ENCODE data around the gene DCTN3.

The DCTN3 gene

DNA sequence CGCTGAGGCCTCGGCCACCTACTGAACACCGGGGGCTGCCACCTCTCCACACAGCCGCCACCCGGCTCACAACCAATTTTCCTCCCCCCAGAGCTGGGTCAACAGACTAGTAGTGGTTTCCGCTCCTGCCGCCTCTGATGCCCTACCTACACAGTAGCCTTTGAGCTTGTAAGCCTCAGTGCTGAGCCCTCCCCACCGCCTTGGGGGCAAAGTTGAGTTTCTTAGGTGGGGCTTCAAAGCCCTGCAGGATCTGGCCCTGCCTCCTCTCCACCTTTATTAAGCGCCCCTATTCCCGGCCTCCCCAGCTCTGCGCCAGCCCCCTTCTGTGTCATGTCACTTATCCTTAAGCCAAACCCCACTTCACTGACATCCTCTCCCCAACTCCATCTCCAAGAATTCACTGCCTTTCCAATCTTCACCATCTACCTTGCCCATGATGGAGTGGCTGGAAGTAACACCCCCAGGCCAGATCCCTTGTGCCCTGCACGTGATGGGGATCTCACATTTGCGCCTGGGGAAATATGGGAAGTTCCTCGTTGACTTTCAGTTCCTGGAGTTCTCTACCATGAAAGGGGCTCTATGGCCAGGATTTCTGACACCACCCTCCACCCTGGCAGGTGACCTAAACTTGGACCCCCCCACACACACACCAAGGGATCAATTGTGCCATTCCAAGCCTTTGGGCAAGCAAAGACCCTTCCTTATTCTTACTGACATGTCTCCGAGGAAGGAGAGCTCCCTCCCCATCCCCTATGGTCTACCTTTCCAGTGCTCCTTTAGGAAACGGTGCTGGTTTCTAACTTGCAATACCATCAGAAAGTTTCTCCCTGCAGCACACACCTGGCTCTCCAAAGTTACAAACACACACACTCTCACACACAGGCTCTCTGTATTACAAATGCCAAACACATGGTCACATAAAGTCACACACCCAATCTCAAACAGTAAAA is 28.1 kb downstream of the DCTN3 start:
- Mint-ChIP-seq H3K9me3 (ENCODE audit: low read depth) (no peaks in the 10 kb centered on the region), H3K4me3 (peak overlapping the region; percentile 83), H3K4me1 (ENCODE audit: low read depth) (peaks cover 33% of the 10 kb centered on the region), H3K27ac (no peak overlapping the region), H3K27me3 (peaks cover 40% of the 10 kb centered on the region), H3K36me3 (no peaks in the 10 kb centered on the region)

DNA sequence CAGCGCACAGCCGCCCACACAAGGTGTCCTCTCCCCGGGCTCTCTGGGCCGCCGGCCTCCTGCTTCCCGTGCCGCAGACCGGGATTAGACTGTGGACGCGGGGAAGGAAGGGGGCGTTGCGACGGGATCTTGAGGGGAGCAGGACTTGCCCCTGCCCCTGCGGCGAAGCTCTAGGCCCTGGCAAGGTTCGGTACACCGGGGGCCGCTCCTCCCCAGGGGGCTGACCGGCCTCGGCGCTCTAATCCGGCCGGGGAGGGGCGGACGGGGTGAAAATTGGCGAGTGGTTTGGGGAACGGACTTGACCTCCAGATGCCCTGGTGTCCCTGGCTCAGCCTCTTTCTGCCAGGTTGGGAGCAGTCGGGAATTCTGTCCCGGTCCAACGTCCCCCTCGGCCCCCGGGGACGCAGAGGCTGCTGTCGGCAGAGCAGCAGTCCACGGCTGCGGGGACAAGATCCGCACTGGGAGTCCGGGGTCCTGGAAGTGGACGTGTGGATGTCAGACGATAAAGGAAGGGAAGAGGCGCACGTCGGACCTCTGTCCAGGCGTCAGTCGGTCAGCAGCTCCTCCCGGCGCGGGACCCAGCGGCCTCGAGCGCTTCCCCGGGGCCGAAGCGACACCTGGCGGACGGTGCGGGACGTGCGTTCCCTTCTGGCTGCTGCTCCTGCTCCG is 28.9 kb downstream of the DCTN3 start:
- H3K4me1 Mint-ChIP-seq (ENCODE audit: low read depth), result peaks cover 33% of the 10 kb centered on the region
- H3K9me3 Mint-ChIP-seq (ENCODE audit: low read depth), result no peaks in the 10 kb centered on the region
- no peaks in the 10 kb centered on the region for H3K36me3 Mint-ChIP-seq
- no peak overlapping the region for H3K27ac Mint-ChIP-seq
- peak overlapping the region; percentile 83 for H3K4me3 Mint-ChIP-seq
- peaks cover 44% of the 10 kb centered on the region for H3K27me3 Mint-ChIP-seq

DNA sequence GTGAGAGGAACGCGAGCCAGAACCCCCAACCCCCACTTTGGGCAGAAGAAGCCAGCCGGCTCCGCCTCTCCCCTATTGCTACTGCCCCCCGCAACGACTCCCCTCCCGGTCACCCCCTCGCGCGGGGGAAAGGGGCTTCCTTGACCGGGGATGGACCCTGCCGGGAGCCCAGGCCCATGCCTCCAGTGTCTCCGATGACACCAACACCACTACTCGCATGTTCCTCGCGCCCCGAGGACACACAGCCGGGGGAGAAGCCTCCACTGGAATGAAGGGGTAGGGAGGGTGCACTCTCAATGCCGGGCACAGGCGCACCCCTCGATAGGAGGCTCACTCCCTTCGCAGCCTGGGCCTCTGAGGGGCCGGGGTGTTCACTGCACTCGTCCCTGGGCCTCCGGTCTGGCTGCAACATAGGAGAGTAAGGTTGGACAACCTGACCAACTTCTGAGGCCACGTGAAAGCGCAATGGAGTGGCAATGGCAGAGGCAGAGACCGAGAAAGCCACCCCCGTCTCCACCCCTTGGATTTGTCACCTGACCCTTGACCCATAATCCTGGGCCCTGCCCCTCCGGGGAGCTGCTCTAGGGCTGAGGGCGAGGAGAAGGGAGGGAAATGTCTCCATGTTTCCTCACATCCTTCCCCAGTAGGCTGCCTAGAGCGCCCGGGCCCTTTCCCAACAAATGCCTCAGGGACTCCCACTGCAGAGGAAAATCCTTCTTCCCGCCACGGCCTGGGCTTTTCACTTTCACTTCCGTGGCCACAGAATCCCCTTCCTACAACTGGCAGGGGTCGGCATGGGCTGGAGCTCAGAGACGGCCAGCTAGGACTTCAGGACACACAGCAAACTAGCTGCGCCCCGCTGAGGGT is 29.7 kb downstream of the DCTN3 start:
- Mint-ChIP-seq H3K36me3 (no peaks in the 10 kb centered on the region), H3K4me1 (ENCODE audit: low read depth) (peaks cover 33% of the 10 kb centered on the region), H3K9me3 (ENCODE audit: low read depth) (no peaks in the 10 kb centered on the region), H3K4me3 (peak overlapping the region; percentile 83), H3K27me3 (peaks cover 46% of the 10 kb centered on the region), H3K27ac (no peak overlapping the region)

DNA sequence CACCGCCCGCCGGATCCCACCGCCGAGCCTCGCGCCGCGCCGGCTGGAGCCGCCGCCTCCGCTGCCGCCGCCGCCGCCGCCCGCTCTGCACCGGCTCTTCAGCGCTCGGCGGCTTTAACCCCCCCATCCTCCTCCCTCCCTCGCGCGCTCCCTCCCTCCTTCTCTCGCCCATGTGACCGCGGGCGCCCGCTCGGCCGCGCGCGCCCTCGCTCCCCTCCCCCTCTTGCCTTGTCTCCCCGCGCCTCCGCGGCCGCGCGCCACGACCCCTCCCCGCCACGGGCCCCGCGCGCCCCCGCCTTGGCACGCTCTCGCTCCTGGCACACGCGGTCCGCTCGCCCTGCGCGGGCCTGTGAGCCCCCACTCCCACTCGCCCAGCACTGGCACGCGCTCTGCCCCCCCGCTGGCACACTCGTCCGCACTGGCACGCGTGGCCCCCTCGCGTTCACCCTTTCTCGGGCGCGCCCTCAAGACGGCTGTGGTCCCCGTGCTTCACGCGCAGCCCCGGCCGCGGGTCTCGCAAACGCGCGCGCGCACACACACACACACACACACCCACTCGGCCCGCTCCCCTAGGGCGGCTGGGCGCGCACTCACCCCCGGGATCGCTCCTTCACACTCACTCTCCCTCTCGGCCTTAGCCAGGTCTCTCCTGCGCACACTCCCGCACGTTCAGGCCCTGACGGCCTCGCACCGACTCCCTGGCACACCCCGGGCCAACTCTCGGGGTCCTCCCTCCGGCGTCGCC is 30.5 kb downstream of the DCTN3 start, which contains the start of gene CNTFR:
TSS of gene CNTFR (minus strand) at position 89 of the 745 bp plus-strand sequence. CDS start 20,743 bp downstream, outside the sequence.
- H3K27me3 Mint-ChIP-seq, result peaks cover 46% of the 10 kb centered on the region
- peaks cover 33% of the 10 kb centered on the region for H3K4me1 Mint-ChIP-seq (ENCODE audit: low read depth)
- H3K36me3 Mint-ChIP-seq, result no peaks in the 10 kb centered on the region
- H3K27ac Mint-ChIP-seq, result peak within 1 kb of the TSS; percentile 28
- H3K4me3 Mint-ChIP-seq, result peak within 1 kb of the TSS; percentile 83
- no peaks in the 10 kb centered on the region for H3K9me3 Mint-ChIP-seq (ENCODE audit: low read depth)

DNA sequence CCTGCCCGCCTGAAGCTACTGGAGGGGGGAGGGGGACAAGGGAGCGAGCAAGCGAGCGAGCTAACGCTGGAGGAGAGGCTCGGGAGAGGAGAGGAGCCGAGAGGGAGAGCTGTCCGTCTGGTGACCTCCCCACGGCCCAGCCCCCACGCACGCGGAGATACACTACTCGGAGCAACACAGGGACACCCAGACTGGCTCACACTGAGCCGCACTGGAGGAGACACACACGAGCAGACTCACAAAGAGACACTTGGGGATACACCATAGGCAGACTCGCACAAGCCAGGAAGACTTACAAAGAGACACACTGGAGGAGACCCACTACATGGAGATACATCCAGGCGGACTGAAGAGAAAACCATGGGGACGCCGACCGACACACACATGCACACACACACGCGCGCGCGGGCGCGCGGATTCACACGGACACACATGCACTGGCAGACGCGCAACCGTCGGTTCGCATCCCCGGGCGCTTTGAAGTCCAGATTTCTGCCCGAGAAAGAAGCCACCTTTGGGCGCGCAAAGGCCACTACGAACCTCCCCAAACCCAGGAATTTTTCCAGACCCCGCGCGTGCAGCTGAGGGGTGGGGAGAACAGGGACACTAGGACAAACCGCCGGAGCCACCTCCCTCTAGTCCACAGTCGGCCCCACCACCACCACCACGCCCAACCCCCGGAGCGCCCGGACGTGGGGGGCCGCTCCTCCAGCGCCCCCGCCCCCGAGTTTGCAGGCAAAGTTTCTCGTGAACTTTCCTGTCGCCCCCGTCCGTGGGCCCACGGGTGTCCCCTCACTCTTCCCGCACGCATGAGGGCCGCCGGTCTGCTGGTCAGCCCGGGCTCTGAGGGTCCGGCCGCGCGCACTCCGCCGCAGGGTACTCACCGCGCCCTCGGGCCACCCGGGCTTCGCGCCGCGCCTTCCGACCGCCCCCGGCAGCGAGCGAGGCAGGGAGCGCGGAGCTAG is 31.3 kb downstream of the DCTN3 start:
- Mint-ChIP-seq H3K9me3 (ENCODE audit: low read depth) (no peaks in the 10 kb centered on the region), H3K4me1 (ENCODE audit: low read depth) (peaks cover 33% of the 10 kb centered on the region)

DNA sequence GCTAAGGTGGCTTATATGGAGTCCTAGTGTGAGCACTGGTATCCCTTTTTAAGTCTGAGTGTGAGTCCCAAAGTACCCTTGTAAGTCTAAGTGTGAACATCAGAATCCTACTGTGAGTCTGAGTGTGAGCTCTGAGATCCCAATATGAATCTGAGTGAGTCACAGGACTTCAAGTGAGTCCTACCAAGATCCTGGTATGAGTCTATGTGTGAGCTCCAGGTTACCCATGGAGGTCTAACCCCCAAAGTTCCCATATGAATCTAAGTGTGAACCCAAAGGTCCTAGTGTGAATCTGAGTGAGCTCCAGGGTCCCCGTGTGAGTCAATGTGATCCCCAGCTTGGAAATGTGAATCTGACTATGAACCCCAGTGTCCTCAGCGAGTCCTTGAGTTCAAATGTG is 33.0 kb downstream of the DCTN3 start:
- Mint-ChIP-seq H3K4me3 (no peak overlapping the region), H3K4me1 (ENCODE audit: low read depth) (peaks cover 24% of the 10 kb centered on the region), H3K9me3 (ENCODE audit: low read depth) (no peaks in the 10 kb centered on the region), H3K36me3 (no peaks in the 10 kb centered on the region), H3K27ac (no peak overlapping the region), H3K27me3 (peaks cover 43% of the 10 kb centered on the region)

More for the DNA sequence above, 31.3 kb downstream of the DCTN3 start:
- Mint-ChIP-seq H3K36me3 (no peaks in the 10 kb centered on the region), H3K27ac (peak overlapping the region; percentile 28), H3K4me3 (peak overlapping the region; percentile 64), H3K27me3 (peaks cover 48% of the 10 kb centered on the region)

DNA sequence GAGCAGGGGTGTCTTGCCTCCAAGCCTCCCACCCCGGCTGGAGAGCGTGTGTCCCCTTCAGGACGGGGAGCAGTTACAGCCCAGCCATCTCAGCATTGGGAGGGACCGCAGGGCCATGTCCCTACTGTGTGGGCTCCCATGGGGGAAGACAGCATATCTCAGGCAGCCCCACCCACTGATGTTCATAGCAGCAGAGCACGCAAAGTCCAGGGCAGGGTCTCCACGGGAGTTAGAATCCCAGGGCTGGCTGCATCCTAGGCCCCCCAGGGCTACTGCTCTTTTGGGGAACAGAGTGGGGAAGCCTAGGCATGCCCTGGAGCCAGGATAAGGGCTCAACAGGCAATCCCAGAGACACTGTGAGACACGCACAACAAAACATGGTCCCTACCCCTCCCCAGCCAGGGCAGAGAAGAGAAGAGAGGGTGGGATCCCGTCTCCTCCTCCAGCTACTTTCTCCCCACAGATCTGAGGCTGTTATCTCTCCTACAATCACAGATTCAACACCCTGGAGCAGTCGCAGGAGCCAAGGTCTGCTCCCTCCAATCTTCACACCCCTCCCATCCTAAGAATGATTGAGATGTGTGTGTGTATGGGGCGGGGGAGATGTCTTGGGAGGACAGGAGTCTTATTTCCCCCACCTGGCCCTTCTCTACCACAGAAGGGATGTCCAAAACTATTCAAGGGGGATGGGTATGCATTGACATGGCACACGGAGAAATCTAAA is 34.2 kb downstream of the DCTN3 start:
- no peaks in the 10 kb centered on the region for H3K9me3 Mint-ChIP-seq (ENCODE audit: low read depth)
- no peak overlapping the region for H3K27ac Mint-ChIP-seq
- peaks cover 44% of the 10 kb centered on the region for H3K27me3 Mint-ChIP-seq
- H3K4me1 Mint-ChIP-seq (ENCODE audit: low read depth), result peaks cover 19% of the 10 kb centered on the region
- no peaks in the 10 kb centered on the region for H3K36me3 Mint-ChIP-seq
- H3K4me3 Mint-ChIP-seq, result no peak overlapping the region

DNA sequence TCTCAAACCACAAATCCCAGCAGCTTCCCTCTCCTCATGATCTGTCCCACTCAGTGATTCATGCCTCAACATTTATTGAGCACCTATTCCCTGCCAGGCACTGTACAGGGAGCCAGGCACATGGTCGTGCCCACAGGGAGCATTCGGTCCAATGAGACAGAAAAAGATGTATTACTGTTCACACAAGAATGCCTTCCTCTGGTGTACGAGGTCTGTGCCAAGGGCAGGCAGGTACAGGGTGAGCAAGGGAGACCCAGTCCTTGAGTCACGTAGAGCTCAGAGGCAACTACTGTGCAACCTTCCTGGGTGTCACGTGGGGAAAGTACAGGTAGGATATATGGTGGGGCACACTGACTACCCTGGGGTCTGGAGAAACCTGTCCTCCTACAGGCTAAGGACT is 35.3 kb downstream of the DCTN3 start:
- no peak overlapping the region for H3K4me3 Mint-ChIP-seq
- no peaks in the 10 kb centered on the region for H3K9me3 Mint-ChIP-seq (ENCODE audit: low read depth)
- H3K4me1 Mint-ChIP-seq (ENCODE audit: low read depth), result peaks cover 10% of the 10 kb centered on the region
- H3K27ac Mint-ChIP-seq, result no peak overlapping the region
- peaks cover 50% of the 10 kb centered on the region for H3K27me3 Mint-ChIP-seq
- H3K36me3 Mint-ChIP-seq, result no peaks in the 10 kb centered on the region

DNA sequence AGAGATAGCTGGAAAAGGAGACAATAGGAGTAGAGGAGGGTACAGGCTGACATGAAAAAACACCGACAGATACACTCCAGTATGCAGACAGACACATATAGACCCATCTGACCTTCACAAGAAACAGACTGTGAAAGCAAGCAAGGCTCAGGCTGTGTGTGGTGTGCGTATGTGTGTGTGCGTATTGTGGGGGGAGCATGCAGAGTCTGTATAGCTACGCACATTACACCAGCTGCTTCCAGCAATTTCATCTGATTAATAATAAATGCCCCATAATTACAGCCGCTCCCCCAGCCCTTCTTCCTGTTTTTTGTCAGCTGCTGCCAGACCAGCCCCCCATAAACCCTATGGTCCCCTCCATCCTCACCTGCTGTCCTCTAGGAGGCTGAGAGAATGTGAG is 37.5 kb downstream of the DCTN3 start:
- no peak overlapping the region for H3K27ac Mint-ChIP-seq
- H3K36me3 Mint-ChIP-seq, result no peaks in the 10 kb centered on the region
- peaks cover 6% of the 10 kb centered on the region for H3K4me1 Mint-ChIP-seq (ENCODE audit: low read depth)
- peaks cover 48% of the 10 kb centered on the region for H3K27me3 Mint-ChIP-seq
- H3K4me3 Mint-ChIP-seq, result no peak overlapping the region
- H3K9me3 Mint-ChIP-seq (ENCODE audit: low read depth), result no peaks in the 10 kb centered on the region

DNA sequence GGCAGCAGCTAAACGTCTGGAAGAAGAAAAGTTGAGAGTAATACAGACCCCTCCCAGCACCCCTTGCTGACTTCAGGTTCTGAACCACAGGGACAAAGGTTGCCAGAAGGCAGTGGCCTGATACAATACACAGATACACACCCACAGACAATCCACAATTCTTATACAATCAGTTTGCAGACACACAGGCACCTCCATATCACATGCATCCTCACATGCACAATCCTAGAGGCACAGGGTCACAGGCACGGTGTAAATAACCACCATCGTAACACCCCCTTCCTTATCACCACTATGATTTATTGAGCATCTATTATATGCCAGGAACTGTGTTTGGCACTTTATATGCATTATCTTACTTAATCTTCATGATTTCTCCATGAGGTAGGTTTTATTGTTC is 39.0 kb downstream of the DCTN3 start:
- Mint-ChIP-seq H3K27me3 (peaks cover 38% of the 10 kb centered on the region), H3K27ac (no peak overlapping the region), H3K9me3 (ENCODE audit: low read depth) (no peaks in the 10 kb centered on the region), H3K4me1 (ENCODE audit: low read depth) (peaks cover 9% of the 10 kb centered on the region), H3K36me3 (no peaks in the 10 kb centered on the region), H3K4me3 (no peak overlapping the region)

DNA sequence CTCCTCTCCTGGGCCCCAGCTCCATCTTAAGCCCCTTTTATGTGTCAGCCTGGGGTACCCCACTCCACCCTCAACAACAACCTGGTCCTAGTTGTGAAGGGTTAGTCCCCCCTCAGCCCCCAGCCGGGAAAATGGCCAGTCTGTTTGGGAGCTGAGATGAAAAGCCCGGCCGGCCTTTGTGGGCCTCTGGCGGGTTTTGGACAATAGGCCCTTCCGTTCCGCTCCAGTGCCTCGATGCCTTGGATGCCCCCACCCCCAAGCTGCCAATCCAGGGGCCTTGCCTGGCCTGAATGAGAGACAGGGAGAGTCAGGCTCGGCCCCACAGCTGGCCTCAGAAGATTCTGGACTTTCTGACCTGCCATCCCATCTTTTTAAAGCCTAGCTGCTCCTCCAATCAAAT is 39.9 kb downstream of the DCTN3 start:
- H3K36me3 Mint-ChIP-seq, result no peaks in the 10 kb centered on the region
- no peaks in the 10 kb centered on the region for H3K9me3 Mint-ChIP-seq (ENCODE audit: low read depth)
- peaks cover 9% of the 10 kb centered on the region for H3K4me1 Mint-ChIP-seq (ENCODE audit: low read depth)
- H3K4me3 Mint-ChIP-seq, result no peak overlapping the region
- no peak overlapping the region for H3K27ac Mint-ChIP-seq
- peaks cover 40% of the 10 kb centered on the region for H3K27me3 Mint-ChIP-seq

DNA sequence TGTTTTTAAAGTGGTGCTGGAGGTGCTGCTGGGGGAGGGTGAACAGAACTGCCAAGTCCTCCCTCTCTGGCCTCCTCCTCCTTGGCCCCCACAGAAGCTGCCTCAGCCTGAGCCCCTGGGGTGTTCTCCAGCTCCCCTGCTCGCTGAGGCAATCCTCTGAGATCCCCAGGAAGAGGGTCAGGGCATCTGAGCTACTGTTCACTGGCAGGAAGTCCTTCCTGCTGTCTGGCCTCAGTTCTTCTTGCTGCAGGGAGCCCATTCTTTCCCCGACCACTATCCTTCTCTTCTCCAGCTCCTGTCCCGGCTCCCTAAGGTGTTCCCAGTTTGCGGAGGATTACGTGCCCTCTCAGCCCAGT is 40.5 kb downstream of the DCTN3 start:
- Mint-ChIP-seq H3K4me3 (no peak overlapping the region), H3K4me1 (ENCODE audit: low read depth) (peaks cover 9% of the 10 kb centered on the region), H3K9me3 (ENCODE audit: low read depth) (no peaks in the 10 kb centered on the region), H3K36me3 (no peaks in the 10 kb centered on the region), H3K27me3 (peaks cover 40% of the 10 kb centered on the region), H3K27ac (no peak overlapping the region)
